DMS 273 (cell line): ENCODE data around the gene STX1A.

Source experiments
- DNase-seq: peaks from one replicate; lab custom pipeline; 2025; ENCODE audit not compliant: unreplicated experiment; lab: John Stamatoyannopoulos, UW

STX1A gene

GRCh38 chr7:73708961-73709549 is 10.4 kb downstream of the STX1A start:
- no peak for DNase-seq

GRCh38 chr7:73707045-73707631 is 12.3 kb downstream of the STX1A start:
- peak; percentile 96 for DNase-seq

GRCh38 chr7:73706126-73707044 is 13.1 kb downstream of the STX1A start:
- peak; percentile 87 for DNase-seq

- DNase-seq, result peak; percentile 78
Measured at GRCh38 chr7:73705551-73705920, 13.9 kb downstream of the STX1A start.

- peak; percentile 97 for DNase-seq
Measured at GRCh38 chr7:73704640-73705550, 14.6 kb downstream of the STX1A start.

- DNase-seq, result peak; percentile 77
Measured at GRCh38 chr7:73703757-73704639, 15.5 kb downstream of the STX1A start.

GRCh38 chr7:73703225-73703624 is 16.2 kb downstream of the STX1A start:
- DNase-seq, result no peak

- no peak for DNase-seq
Measured at GRCh38 chr7:73702665-73703064, 16.8 kb downstream of the STX1A start.

GRCh38 chr7:73702226-73702625 is 17.2 kb downstream of the STX1A start:
- DNase-seq, result no peak

GRCh38 chr7:73701357-73701995 is 18.0 kb downstream of the STX1A start:
- DNase-seq, result peak; percentile 96

GRCh38 chr7:73700581-73701134 is 18.8 kb downstream of the STX1A start:
- DNase-seq, result no peak

- peak; percentile 55 for DNase-seq
Measured at GRCh38 chr7:73700069-73700423, 19.4 kb downstream of the STX1A start.

- peak; percentile 52 for DNase-seq
Measured at GRCh38 chr7:73699370-73700068, 19.9 kb downstream of the STX1A start.

GRCh38 chr7:73698410-73698809 is 21.1 kb downstream of the STX1A start:
- DNase-seq, result no peak

GRCh38 chr7:73696372-73696771 is 23.1 kb downstream of the STX1A start:
- no peak for DNase-seq

GRCh38 chr7:73690646-73691045 is 28.8 kb downstream of the STX1A start:
- DNase-seq, result no peak

- no peak for DNase-seq
Measured at GRCh38 chr7:73688288-73688687, 31.2 kb downstream of the STX1A start.

- no peak for DNase-seq
Measured at GRCh38 chr7:73685311-73685710, 34.2 kb downstream of the STX1A start.
